HepG2 (cell line): ENCODE data around the gene SLC2A10. TPM values are rescaled to one million over a fixed set of nuclear protein-coding genes. Genes with fewer than 3 reads are reported as not detected.

Experiments used
- EHMT2 ChIP-seq: fragments of 200-600 bp; sonication (generic); IDR thresholded peaks from 2 replicates; pipeline ENCODE4 v1.7.0; 2017; ENCODE audit warnings: antibody characterized with exemption, low read depth, low read length, borderline replicate concordance
- ELF4 ChIP-seq: sonication (generic); formaldehyde crosslinking; IDR thresholded peaks from 2 replicates; pipeline ENCODE4 v1.5.0; 2020; ENCODE audit warnings: missing genetic modification reagents, mild to moderate bottlenecking, moderate library complexity, borderline replicate concordance
- EP300 ChIP-seq, 3 experiments: sonication (generic) in 1 of 3; formaldehyde crosslinking in 1 of 3; IDR thresholded peaks; 2 replicates each; pipeline versions ENCODE4 v1.5.1 to v1.6.1; 2011 to 2020; ENCODE audit warnings: low read depth in 2 of 3, low read length in 2 of 3, borderline replicate concordance in 1 of 3, improper control_type of control experiment in 1 of 3, mild to moderate bottlenecking in 1 of 3, missing genetic modification reagents in 1 of 3, moderate library complexity in 1 of 3
- ETV5 ChIP-seq: IDR thresholded peaks from 2 replicates; pipeline ENCODE4 v1.6.1; 2018; ENCODE audit warnings: missing biosample characterization, missing genetic modification reagents, inconsistent platforms, borderline replicate concordance
- GFI1 ChIP-seq: sonication (generic); formaldehyde crosslinking; IDR thresholded peaks from 2 replicates; pipeline ENCODE4 v1.5.0; 2020; ENCODE audit warnings: missing genetic modification reagents, mild to moderate bottlenecking, borderline replicate concordance
- HOXA7 ChIP-seq: sonication (generic); formaldehyde crosslinking; IDR thresholded peaks from 2 replicates; pipeline ENCODE4 v1.8.1; 2022; ENCODE audit warnings: mild to moderate bottlenecking, missing genetic modification reagents, moderate library complexity
- HOXD1 ChIP-seq: sonication (generic); formaldehyde crosslinking; IDR thresholded peaks from 2 replicates; pipeline ENCODE4 v1.5.0; 2020; ENCODE audit warnings: missing genetic modification reagents
- IRX3 ChIP-seq: sonication (generic); formaldehyde crosslinking; IDR thresholded peaks from 2 replicates; pipeline ENCODE4 v1.8.1; 2023; ENCODE audit warnings: mild to moderate bottlenecking, low read depth, missing genetic modification reagents, borderline replicate concordance
- NR2F2 ChIP-seq: IDR thresholded peaks from 2 replicates; pipeline ENCODE4 v1.6.1; 2012; ENCODE audit warnings: low read depth, inconsistent platforms, borderline replicate concordance
- PHF5A ChIP-seq: IDR thresholded peaks from one replicate; pipeline ENCODE4 v1.6.1; 2018; ENCODE audit warnings: low read depth, missing genetic modification reagents; ENCODE audit not compliant: unreplicated experiment
- POGK ChIP-seq: sonication (generic); formaldehyde crosslinking; conservative IDR thresholded peaks from 2 replicates; pipeline ENCODE4 v1.8.0; 2022; ENCODE audit warnings: mild to moderate bottlenecking, moderate library complexity, missing genetic modification reagents
- RBM39 ChIP-seq: fragments of 200-400 bp; formaldehyde crosslinking; IDR thresholded peaks from one replicate; pipeline ENCODE4 v1.6.1; 2018; ENCODE audit warnings: antibody characterized with exemption, mild to moderate bottlenecking, low read depth, low read length; ENCODE audit not compliant: poor library complexity, severe bottlenecking
- SIN3A ChIP-seq: IDR thresholded peaks from 2 replicates; pipeline ENCODE4 v1.6.1; 2011; ENCODE audit warnings: low read depth, mild to moderate bottlenecking, control low read depth, low read length, borderline replicate concordance
- SMYD3 ChIP-seq: sonication (generic); formaldehyde crosslinking; IDR thresholded peaks from 2 replicates; pipeline ENCODE4 v1.8.1; 2023; ENCODE audit warnings: mild to moderate bottlenecking, missing genetic modification reagents
- ZFP1 ChIP-seq: IDR thresholded peaks from 2 replicates; pipeline ENCODE4 v1.6.1; 2016
- ZFP36 ChIP-seq: fragments of 150-350 bp; IDR thresholded peaks from 2 replicates; pipeline ENCODE4 v1.6.1; 2018; ENCODE audit warnings: borderline replicate concordance, low read length, low read depth; ENCODE audit not compliant: partially characterized antibody
- ZNF101 ChIP-seq: sonication (generic); formaldehyde crosslinking; IDR thresholded peaks from 2 replicates; pipeline ENCODE4 v1.4.0; 2020; ENCODE audit warnings: mild to moderate bottlenecking, low read depth, missing genetic modification reagents, borderline replicate concordance
- ZNF333 ChIP-seq: sonication (generic); formaldehyde crosslinking; IDR thresholded peaks from 2 replicates; pipeline ENCODE4 v1.4.0; 2020; ENCODE audit warnings: mild to moderate bottlenecking, missing genetic modification reagents, borderline replicate concordance
- ZNF343 ChIP-seq: sonication (generic); formaldehyde crosslinking; IDR thresholded peaks from 2 replicates; pipeline ENCODE4 v1.4.0; 2020; ENCODE audit warnings: mild to moderate bottlenecking, missing genetic modification reagents
- ZNF619 ChIP-seq: sonication (generic); formaldehyde crosslinking; IDR thresholded peaks from 2 replicates; pipeline ENCODE4 v1.4.0; 2020; ENCODE audit warnings: mild to moderate bottlenecking, missing genetic modification reagents
- ZNF737 ChIP-seq: sonication (generic); formaldehyde crosslinking; IDR thresholded peaks from 2 replicates; pipeline ENCODE4 v1.5.0; 2020; ENCODE audit warnings: missing genetic modification reagents, mild to moderate bottlenecking, borderline replicate concordance
- ZNF83 ChIP-seq: sonication (generic); formaldehyde crosslinking; IDR thresholded peaks from 2 replicates; pipeline ENCODE4 v1.4.0; 2020; ENCODE audit warnings: missing genetic modification reagents, mild to moderate bottlenecking, borderline replicate concordance
- ZSCAN12 ChIP-seq: sonication (generic); formaldehyde crosslinking; IDR thresholded peaks from 2 replicates; pipeline ENCODE4 v1.9.0; 2021; ENCODE audit warnings: mild to moderate bottlenecking, missing genetic modification reagents
- polyA plus RNA-seq, 8 experiments: library from polyadenylated mRNA; depleted of rRNA in 3 of 8; stranded (reverse) in 7 of 8; unstranded in 1 of 8; fragments of >200 nt; fragmentation: Illumina TruSeq in 4 of 8; extraction: Trizol in 4 of 8; gene quantifications; 2 replicates each; pipeline versions ENCODE4 v1.2.1 to v1.2.3, GENCODE V29; 2011 to 2016; ENCODE audit warnings: low read depth in 4 of 8, missing spikeins in 1 of 8, mixed read lengths in 1 of 8; ENCODE audit not compliant: insufficient read depth in 1 of 8
- total RNA-seq, 5 experiments: library from RNA; depleted of rRNA; stranded (reverse); fragments of >200 nt; fragmentation: Illumina TruSeq; extraction: Trizol; gene quantifications; 2 replicates each; pipeline ENCODE4 v1.2.3, GENCODE V29; 2016; ENCODE audit warnings: low read depth in 1 of 5
- TF ChIP-seq, protein P1 (sequence below): sonication (generic); formaldehyde crosslinking; IDR thresholded peaks from 2 replicates; pipeline ENCODE4 v1.5.1; 2020; ENCODE audit warnings: mild to moderate bottlenecking, missing genetic modification reagents

The SLC2A10 gene
- total and polyA plus RNA-seq, 2 of the 13 experiments (the other 11 are each of a cell fraction or from before 2014, with no cell fraction given) = 16.0 to 18.4 TPM

DNA sequence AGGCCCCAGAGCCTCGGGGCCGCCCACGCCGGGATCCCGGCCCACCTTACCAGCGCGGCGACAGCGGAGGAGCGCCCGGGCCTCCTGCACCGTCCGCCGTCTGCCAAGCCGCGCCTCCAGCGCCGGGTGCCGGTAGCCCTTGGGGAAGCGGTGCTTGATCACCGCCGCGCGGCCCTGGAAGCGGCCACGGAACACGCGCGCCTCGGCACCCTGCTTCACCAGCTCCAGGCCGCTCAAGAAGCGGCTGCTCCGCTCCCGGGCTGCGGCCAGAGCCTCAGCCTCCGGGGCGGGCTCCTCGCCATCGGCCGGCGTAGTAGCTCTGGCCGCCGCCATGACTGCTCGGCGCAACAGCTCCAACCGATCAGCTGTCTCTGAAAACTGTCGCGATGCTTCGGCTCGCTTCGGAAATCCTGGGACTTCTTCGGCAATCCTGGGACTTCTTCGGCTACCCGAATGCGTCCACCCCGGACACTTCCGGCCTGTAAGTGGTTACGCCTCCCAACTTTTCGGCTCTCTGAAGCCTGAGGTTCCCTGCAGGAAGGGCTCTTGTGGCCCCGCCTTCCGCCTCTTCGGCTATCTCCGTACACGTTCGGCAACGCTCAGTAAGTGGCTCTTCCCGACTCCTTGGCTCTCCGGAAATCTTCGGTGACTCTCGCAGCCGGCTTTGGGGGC is 20.2 kb upstream of the SLC2A10 start, which contains the start of gene TP53RK (continued):
- no peak for TF ChIP-seq POGK (CRISPR knock-in tag)
- no peak for TF ChIP-seq PHF5A (CRISPR knock-in tag)
- TF ChIP-seq IRX3 (CRISPR knock-in tag) = peak; percentile 81; the same call in 1 of the 2 replicates
- TF ChIP-seq ZNF101 (CRISPR knock-in tag) = 0 out of 2 replicates have a peak, but pooled peaks have one; percentile 14
- TF ChIP-seq ZNF333 (CRISPR knock-in tag) = peak; percentile 62; the same call in 1 of the 2 replicates
- peak; percentile 53; the same call in 1 of the 2 replicates for TF ChIP-seq NR2F2
- TF ChIP-seq, protein P1, sequence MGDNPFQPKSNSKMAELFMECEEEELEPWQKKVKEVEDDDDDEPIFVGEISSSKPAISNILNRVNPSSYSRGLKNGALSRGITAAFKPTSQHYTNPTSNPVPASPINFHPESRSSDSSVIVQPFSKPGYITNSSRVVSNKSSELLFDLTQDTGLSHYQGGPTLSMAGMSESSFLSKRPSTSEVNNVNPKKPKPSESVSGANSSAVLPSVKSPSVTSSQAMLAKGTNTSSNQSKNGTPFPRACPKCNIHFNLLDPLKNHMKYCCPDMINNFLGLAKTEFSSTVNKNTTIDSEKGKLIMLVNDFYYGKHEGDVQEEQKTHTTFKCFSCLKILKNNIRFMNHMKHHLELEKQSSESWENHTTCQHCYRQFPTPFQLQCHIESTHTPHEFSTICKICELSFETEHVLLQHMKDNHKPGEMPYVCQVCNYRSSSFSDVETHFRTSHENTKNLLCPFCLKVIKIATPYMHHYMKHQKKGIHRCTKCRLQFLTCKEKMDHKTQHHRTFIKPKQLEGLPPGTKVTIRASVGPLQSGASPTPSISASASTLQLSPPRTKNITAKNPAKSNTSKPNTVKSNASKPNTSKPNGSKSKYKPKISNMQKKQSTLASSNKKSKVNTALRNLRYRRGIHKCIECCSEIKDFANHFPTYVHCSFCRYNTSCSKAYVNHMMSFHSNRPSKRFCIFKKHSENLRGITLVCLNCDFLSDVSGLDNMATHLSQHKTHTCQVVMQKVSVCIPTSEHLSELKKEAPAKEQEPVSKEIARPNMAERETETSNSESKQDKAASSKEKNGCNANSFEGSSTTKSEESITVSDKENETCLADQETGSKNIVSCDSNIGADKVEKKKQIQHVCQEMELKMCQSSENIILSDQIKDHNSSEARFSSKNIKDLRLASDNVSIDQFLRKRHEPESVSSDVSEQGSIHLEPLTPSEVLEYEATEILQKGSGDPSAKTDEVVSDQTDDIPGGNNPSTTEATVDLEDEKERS (CRISPR knock-in tag) = no peak
- peak; percentile 92 for TF ChIP-seq ETV5
- TF ChIP-seq ZNF619 (CRISPR knock-in tag) = peak; percentile 53; the same call in 1 of the 2 replicates
- TF ChIP-seq HOXD1 = no peak; the same call in none of the 2 replicates
- TF ChIP-seq ZFP1 (CRISPR knock-in tag) = no peak
- TF ChIP-seq ZNF737 = peak; percentile 86; the same call in 1 of the 2 replicates
- peak; percentile 90 for TF ChIP-seq ZNF83 (CRISPR knock-in tag)
- TF ChIP-seq ZSCAN12 = peak; percentile 85; the same call in 1 of the 2 replicates
- no peak for TF ChIP-seq EHMT2
- peak; percentile 25; the same call in 1 of the 2 replicates for TF ChIP-seq SMYD3 (CRISPR knock-in tag)
- TF ChIP-seq SIN3A = peak; percentile 89; the same call in 1 of the 2 replicates
- no peak for TF ChIP-seq EP300 (IDR thresholded peaks at IDR 0.05; ENCODE audit: low read depth in 2 of 2, low read length in 2 of 2)
- TF ChIP-seq EP300 (CRISPR knock-in tag; IDR thresholded peaks at IDR 0.05; ENCODE audit: borderline replicate concordance) = 0 out of 2 replicates have a peak, but pooled peaks have one; percentile 8
- peak; percentile 83 for TF ChIP-seq GFI1 (CRISPR knock-in tag)
- no peak for TF ChIP-seq ZFP36
- peak; percentile 62; the same call in 1 of the 2 replicates for TF ChIP-seq ELF4 (CRISPR knock-in tag)
- TF ChIP-seq HOXA7 (CRISPR knock-in tag) = no peak
- TF ChIP-seq ZNF343 (CRISPR knock-in tag) = peak; percentile 89
- no peak for TF ChIP-seq RBM39
